Measurements from ENCODE around the gene DNMT3B.

- TF ChIP-seq EP300 (IDR thresholded peaks at IDR 0.05) (no peak), CTCF (IDR thresholded peaks at IDR 0.05) (no peak), POLR2AphosphoS5 (IDR thresholded peaks at IDR 0.05) (no peak), POLR2A (IDR thresholded peaks at IDR 0.05) (no peak)
Observed at GRCh38 chr20:32823078-32823477, 60.9 kb downstream of the DNMT3B start.
